ENCODE data around the gene CDH24. TPM values are rescaled to one million over a fixed set of nuclear protein-coding genes. Genes with fewer than 3 reads are reported as not detected.

The CDH24 gene
- total RNA-seq, 1 experiment from 2014 or later = 14.8 TPM

DNA sequence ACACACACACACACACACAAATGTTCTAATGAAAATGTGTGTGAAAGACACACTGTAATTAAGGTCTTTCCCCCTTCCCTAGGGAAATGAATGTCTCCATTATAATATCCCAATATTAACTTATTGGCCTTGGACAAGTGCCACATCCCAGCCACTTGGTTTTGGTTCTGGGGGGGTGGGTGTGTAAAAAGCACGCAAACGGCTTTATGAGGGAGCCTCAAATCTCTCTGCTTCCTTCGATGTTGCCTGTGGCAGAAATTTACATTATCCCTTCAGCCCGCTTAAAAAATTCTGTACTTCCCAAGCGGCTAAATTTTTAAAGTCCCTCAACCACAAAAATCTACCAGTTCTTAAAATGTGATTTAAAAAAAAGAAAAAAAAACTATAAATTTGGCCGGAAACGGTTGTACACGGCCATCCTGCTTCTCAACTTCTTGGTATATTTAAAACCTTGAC is 47.8 kb downstream of the CDH24 start:
- ATAC-seq (no peak), DNase-seq (no peak)
- intact Hi-C loops (cut with micrococcal nuclease) = no loop called here
- Histone ChIP-seq H3K4me3 (ENCODE audit: low read length) (peak overlapping the region; percentile 67), H3K4me2 (ENCODE audit: low read length) (peak overlapping the region; percentile 80), H3K9ac (ENCODE audit: low read length) (peak overlapping the region; percentile 65), H3K9me2 (replicated peaks; ENCODE audit: low read length) (no peaks in the 10 kb centered on the region), H3K27me3 (ENCODE audit: low read length) (no peaks in the 10 kb centered on the region), H2AFZ (ENCODE audit: low read length) (peak overlapping the region; percentile 90), H3K9me3 (ENCODE audit: low read length) (no peaks in the 10 kb centered on the region), H3K27ac (ENCODE audit: low read length) (peak overlapping the region; percentile 44), H3F3A (ENCODE audit: low read length, unreplicated experiment) (peaks cover 7% of the 10 kb centered on the region), H3K36me3 (ENCODE audit: low read depth, low read length) (no peaks in the 10 kb centered on the region), H4K20me1 (ENCODE audit: low read length) (no peaks in the 10 kb centered on the region), H3K4me1 (ENCODE audit: insufficient read depth, low read length) (peaks cover 40% of the 10 kb centered on the region), H3K79me2 (ENCODE audit: low read length) (peaks cover 4% of the 10 kb centered on the region; the same call in 1 of the 2 replicates)
- POLR2A ChIA-PET (ENCODE audit: unreplicated experiment) = no interaction called here
- TF ChIP-seq, protein P1, sequence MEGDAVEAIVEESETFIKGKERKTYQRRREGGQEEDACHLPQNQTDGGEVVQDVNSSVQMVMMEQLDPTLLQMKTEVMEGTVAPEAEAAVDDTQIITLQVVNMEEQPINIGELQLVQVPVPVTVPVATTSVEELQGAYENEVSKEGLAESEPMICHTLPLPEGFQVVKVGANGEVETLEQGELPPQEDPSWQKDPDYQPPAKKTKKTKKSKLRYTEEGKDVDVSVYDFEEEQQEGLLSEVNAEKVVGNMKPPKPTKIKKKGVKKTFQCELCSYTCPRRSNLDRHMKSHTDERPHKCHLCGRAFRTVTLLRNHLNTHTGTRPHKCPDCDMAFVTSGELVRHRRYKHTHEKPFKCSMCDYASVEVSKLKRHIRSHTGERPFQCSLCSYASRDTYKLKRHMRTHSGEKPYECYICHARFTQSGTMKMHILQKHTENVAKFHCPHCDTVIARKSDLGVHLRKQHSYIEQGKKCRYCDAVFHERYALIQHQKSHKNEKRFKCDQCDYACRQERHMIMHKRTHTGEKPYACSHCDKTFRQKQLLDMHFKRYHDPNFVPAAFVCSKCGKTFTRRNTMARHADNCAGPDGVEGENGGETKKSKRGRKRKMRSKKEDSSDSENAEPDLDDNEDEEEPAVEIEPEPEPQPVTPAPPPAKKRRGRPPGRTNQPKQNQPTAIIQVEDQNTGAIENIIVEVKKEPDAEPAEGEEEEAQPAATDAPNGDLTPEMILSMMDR (conservative IDR thresholded peaks at IDR 0.05; ENCODE audit: low read depth, low read length) = no peak
- TF ChIP-seq EZH2phosphoT487 (IDR thresholded peaks at IDR 0.05; ENCODE audit: borderline replicate concordance, low read length) = no peak
- TF ChIP-seq EZH2 (IDR thresholded peaks at IDR 0.05; ENCODE audit: low read length, unreplicated experiment) = no peak
- BruUV-seq (replicated peaks) = TSS peak; percentile 85
- CTCF ChIA-PET = no interaction called here

DNA sequence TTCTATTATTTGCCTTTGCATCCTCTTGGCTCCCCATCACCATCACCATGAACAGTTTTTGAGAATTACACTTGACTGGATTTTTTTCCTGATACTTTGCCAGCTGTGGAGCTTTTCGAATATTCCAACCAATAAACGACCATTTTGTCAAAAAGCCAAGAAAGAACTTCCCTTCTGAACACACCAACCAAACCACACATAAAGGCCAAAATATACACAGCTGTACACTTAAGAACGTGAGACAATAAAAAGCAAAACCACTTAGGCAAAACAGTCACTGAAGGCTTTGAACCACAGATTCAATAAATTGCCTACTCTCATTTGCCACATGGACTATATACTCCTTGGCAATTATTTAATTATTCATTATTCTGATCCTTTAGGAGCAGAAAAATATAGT is 48.5 kb downstream of the CDH24 start:
- Histone ChIP-seq H3K27me3 (ENCODE audit: low read length) (no peaks in the 10 kb centered on the region), H3K9ac (ENCODE audit: low read length) (no peak overlapping the region), H3F3A (ENCODE audit: low read length, unreplicated experiment) (peaks cover 7% of the 10 kb centered on the region), H3K4me2 (ENCODE audit: low read length) (peak overlapping the region; percentile 80), H3K9me3 (ENCODE audit: low read length) (no peaks in the 10 kb centered on the region), H3K4me1 (ENCODE audit: insufficient read depth, low read length) (peaks cover 40% of the 10 kb centered on the region), H3K4me3 (ENCODE audit: low read length) (peak overlapping the region; percentile 67; the same call in 1 of the 2 replicates), H2AFZ (ENCODE audit: low read length) (no peak overlapping the region), H4K20me1 (ENCODE audit: low read length) (no peaks in the 10 kb centered on the region), H3K36me3 (ENCODE audit: low read depth, low read length) (no peaks in the 10 kb centered on the region), H3K9me2 (replicated peaks; ENCODE audit: low read length) (no peaks in the 10 kb centered on the region), H3K79me2 (ENCODE audit: low read length) (peaks cover 4% of the 10 kb centered on the region; the same call in 1 of the 2 replicates), H3K27ac (ENCODE audit: low read length) (no peak overlapping the region)
- no TSS peak for BruUV-seq (replicated peaks)
- TF ChIP-seq EZH2 (IDR thresholded peaks at IDR 0.05; ENCODE audit: low read length, unreplicated experiment) (no peak), EZH2phosphoT487 (IDR thresholded peaks at IDR 0.05; ENCODE audit: borderline replicate concordance, low read length) (no peak)
- TF ChIP-seq, protein P1 (conservative IDR thresholded peaks at IDR 0.05; ENCODE audit: low read depth, low read length) = no peak
- ChIA-PET CTCF (interaction anchor here (0.7 kb wide), 1 partner anchor 101 kb away, joined by 3 read pairs; no protein-coding TSS in a partner anchor), POLR2A (ENCODE audit: unreplicated experiment) (interaction anchor here (0.6 kb wide), 1 partner anchor 179 kb away, joined by 10 read pairs; no protein-coding TSS in a partner anchor)
- DNase-seq = peak; percentile 36
- intact Hi-C loops (cut with micrococcal nuclease) = loop anchor here (1.0 kb wide), 1 partner anchor 25 kb away; the partner anchor contains the start of gene PSMB5
- no peak for ATAC-seq

Measured in PC-3 (cell line).